A673 (cell line): ENCODE results near the gene AP3D1. TPM values are rescaled to one million over a fixed set of nuclear protein-coding genes. Genes with fewer than 3 reads are reported as not detected.

Source experiments
- BruUV-seq: library from RNA; stranded (reverse); fragments of 400-500 nt; replicated peaks from 2 replicates; lab custom pipeline; 2021; lab: Mats Ljungman, UMichigan
- CTCF ChIA-PET: fragments of 300-600 bp; sonication (Branson Sonifier 250); formaldehyde crosslinking; loops from one replicate; lab custom pipeline; 2022; ENCODE audit warnings: antibody characterized with exemption; lab: Charles Lee
- POLR2A ChIA-PET: fragments of 300-600 bp; sonication (Branson Sonifier 250); formaldehyde crosslinking; loops from one replicate; lab custom pipeline; 2022; ENCODE audit warnings: antibody characterized with exemption; ENCODE audit not compliant: low non-redundant PET; lab: Charles Lee
- DNase-seq: peaks from one replicate; pipeline ENCODE4 v3.0.0-alpha.2; 2015; ENCODE audit warnings: low spot score
- H3K27ac ChIP-seq: fragments of 200-600 bp; sonication (generic); 2 replicates; pipeline ENCODE4 v1.5.1; 2016; ENCODE audit warnings: mixed run types, low read depth, mild to moderate bottlenecking, mixed read lengths, antibody characterized with exemption, low read length; ENCODE audit not compliant: poor library complexity, severe bottlenecking
- H3K27me3 ChIP-seq: fragments of 200-600 bp; sonication (generic); replicated peaks from 2 replicates; pipeline ENCODE4 v1.6.1; 2017; ENCODE audit warnings: mixed run types, low read depth, mild to moderate bottlenecking, mixed read lengths, antibody characterized with exemption, low read length; ENCODE audit not compliant: insufficient read depth, poor library complexity
- H3K36me3 ChIP-seq: fragments of 200-600 bp; sonication (generic); 2 replicates; pipeline ENCODE4 v1.6.1; 2016; ENCODE audit warnings: mixed run types, mild to moderate bottlenecking, mixed read lengths, antibody characterized with exemption, low read length; ENCODE audit not compliant: insufficient read depth, poor library complexity, severe bottlenecking
- H3K4me1 ChIP-seq: fragments of 200-600 bp; sonication (generic); 2 replicates; pipeline ENCODE4 v1.6.1; 2017; ENCODE audit warnings: mixed run types, mild to moderate bottlenecking, mixed read lengths, antibody characterized with exemption, low read length; ENCODE audit not compliant: insufficient read depth, poor library complexity, severe bottlenecking
- H3K4me3 ChIP-seq: fragments of 200-600 bp; sonication (generic); 2 replicates; pipeline ENCODE4 v1.5.1; 2016; ENCODE audit warnings: low read depth, mixed run types, mild to moderate bottlenecking, mixed read lengths, low read length; ENCODE audit not compliant: poor library complexity, severe bottlenecking
- H3K9me3 ChIP-seq: fragments of 200-600 bp; sonication (generic); 2 replicates; pipeline ENCODE4 v1.6.1; 2016; ENCODE audit warnings: mixed run types, low read depth, mild to moderate bottlenecking, mixed read lengths, antibody characterized with exemption, low read length; ENCODE audit not compliant: poor library complexity, severe bottlenecking
- CTCF ChIP-seq: fragments of 300-800, 200-600 bp; sonication (generic); conservative IDR thresholded peaks from 2 replicates; pipeline ENCODE4 v1.5.1; 2017; ENCODE audit warnings: low read depth, mild to moderate bottlenecking, antibody characterized with exemption, low read length, moderate library complexity, mixed read lengths
- EZH2 ChIP-seq: fragments of 200-600 bp; sonication (generic); IDR thresholded peaks from 2 replicates; pipeline ENCODE4 v1.6.1; 2017; ENCODE audit warnings: borderline replicate concordance, low read depth, mild to moderate bottlenecking, mixed read lengths, antibody characterized with exemption, low read length; ENCODE audit not compliant: poor library complexity, severe bottlenecking
- intact Hi-C: fragments of 100-400 bp; cut with micrococcal nuclease; formaldehyde crosslinking; loops from one replicate; pipeline ENCODE4 v1.10.0; 2022; ENCODE audit not compliant: unreplicated experiment
- total RNA-seq: library from RNA; stranded (reverse); gene quantifications from 2 replicates; pipeline ENCODE4 v1.2.3, GENCODE V29; 2021

AP3D1 gene
- total RNA-seq, 1 experiment from 2014 or later, result 148 TPM

- TF ChIP-seq CTCF (no peak), EZH2 (no peak)
- ChIA-PET CTCF (no interaction called here), POLR2A (no interaction called here)
- Histone ChIP-seq H3K4me1 (no peaks in the 10 kb centered on the region), H3K36me3 (peaks cover 76% of the 10 kb centered on the region), H3K27ac (no peak overlapping the region), H3K27me3 (no peaks in the 10 kb centered on the region), H3K9me3 (no peaks in the 10 kb centered on the region), H3K4me3 (no peak overlapping the region)
- DNase-seq, result no peak
- BruUV-seq, result TSS peak; percentile 29
- intact Hi-C loops, result no loop called here
These were observed 30.5 kb downstream of the AP3D1 start for GRCh38 chr19:2120821-2121220.

- Histone ChIP-seq H3K27me3 (no peaks in the 10 kb centered on the region), H3K4me1 (no peaks in the 10 kb centered on the region), H3K4me3 (no peak overlapping the region), H3K9me3 (no peaks in the 10 kb centered on the region), H3K36me3 (peaks cover 83% of the 10 kb centered on the region), H3K27ac (no peak overlapping the region)
- DNase-seq, result no peak
- intact Hi-C loops, result no loop called here
- ChIA-PET POLR2A (no interaction called here), CTCF (no interaction called here)
- TF ChIP-seq CTCF (no peak), EZH2 (no peak)
- no TSS peak for BruUV-seq
These were observed 31.2 kb downstream of the AP3D1 start for GRCh38 chr19:2119921-2120785.

GRCh38 chr19:2118438-2118837 is 32.9 kb downstream of the AP3D1 start:
- POLR2A ChIA-PET, result no interaction called here
- no peaks in the 10 kb centered on the region for H3K4me1 ChIP-seq
- no peak overlapping the region for H3K4me3 ChIP-seq
- no peak overlapping the region for H3K27ac ChIP-seq
- no peaks in the 10 kb centered on the region for H3K9me3 ChIP-seq
- intact Hi-C loops, result no loop called here
- no peaks in the 10 kb centered on the region for H3K27me3 ChIP-seq
- no peak for DNase-seq
- CTCF ChIA-PET, result no interaction called here
- TF ChIP-seq EZH2, result no peak
- no peak for TF ChIP-seq CTCF
- no TSS peak for BruUV-seq
- H3K36me3 ChIP-seq, result peaks cover 93% of the 10 kb centered on the region
